ENCODE results near the gene USP47. TPM values are rescaled to one million over a fixed set of nuclear protein-coding genes. Genes with fewer than 3 reads are reported as not detected.

Gene USP47
- total and polyA plus RNA-seq, 2 of the 13 experiments (the other 11 are each of a cell fraction or from before 2014, with no cell fraction given) = 12.2 to 52.7 TPM

GRCh38 chr11:11992257-11993212, 150.8 kb downstream of the USP47 start (continued):
- TF ChIP-seq FOXK2 (IDR thresholded peaks at IDR 0.05) (no peak), PATZ1 (CRISPR knock-in tag; IDR thresholded peaks at IDR 0.05) (peak; percentile 27; the same call in 1 of the 2 replicates), PHF5A (CRISPR knock-in tag; IDR thresholded peaks at IDR 0.05; ENCODE audit: low read depth, unreplicated experiment) (no peak), ARID3A (IDR thresholded peaks at IDR 0.05; ENCODE audit: low read depth, low read length) (no peak), ZNF331 (CRISPR knock-in tag; IDR thresholded peaks at IDR 0.05) (0 out of 2 replicates have a peak, but pooled peaks have one; percentile 14), SALL1 (CRISPR knock-in tag; IDR thresholded peaks at IDR 0.05) (peak; percentile 35; the same call in 1 of the 2 replicates), ARID5B (CRISPR knock-in tag; IDR thresholded peaks at IDR 0.05) (0 out of 2 replicates have a peak, but pooled peaks have one; percentile 17), CHD4 (IDR thresholded peaks at IDR 0.05; ENCODE audit: borderline replicate concordance, low read length) (0 out of 2 replicates have a peak, but pooled peaks have one; percentile 73), ZKSCAN5 (CRISPR knock-in tag; IDR thresholded peaks at IDR 0.05) (peak; percentile 92), TCF7 (IDR thresholded peaks at IDR 0.05; ENCODE audit: low read depth) (peak; percentile 64), FOXA1 (IDR thresholded peaks at IDR 0.05) (no peak), FOXA1 (CRISPR knock-in tag; IDR thresholded peaks at IDR 0.05) (peak; percentile 50; the same call in 1 of the 2 replicates), HNRNPL (IDR thresholded peaks at IDR 0.05; ENCODE audit: low read depth, low read length) (no peak), ZNF629 (CRISPR knock-in tag; conservative IDR thresholded peaks at IDR 0.05) (peak; percentile 94), CCAR2 (optimal IDR thresholded peaks at IDR 0.05; ENCODE audit: low read depth, low read length) (no peak)
- TF ChIP-seq, protein P1, sequence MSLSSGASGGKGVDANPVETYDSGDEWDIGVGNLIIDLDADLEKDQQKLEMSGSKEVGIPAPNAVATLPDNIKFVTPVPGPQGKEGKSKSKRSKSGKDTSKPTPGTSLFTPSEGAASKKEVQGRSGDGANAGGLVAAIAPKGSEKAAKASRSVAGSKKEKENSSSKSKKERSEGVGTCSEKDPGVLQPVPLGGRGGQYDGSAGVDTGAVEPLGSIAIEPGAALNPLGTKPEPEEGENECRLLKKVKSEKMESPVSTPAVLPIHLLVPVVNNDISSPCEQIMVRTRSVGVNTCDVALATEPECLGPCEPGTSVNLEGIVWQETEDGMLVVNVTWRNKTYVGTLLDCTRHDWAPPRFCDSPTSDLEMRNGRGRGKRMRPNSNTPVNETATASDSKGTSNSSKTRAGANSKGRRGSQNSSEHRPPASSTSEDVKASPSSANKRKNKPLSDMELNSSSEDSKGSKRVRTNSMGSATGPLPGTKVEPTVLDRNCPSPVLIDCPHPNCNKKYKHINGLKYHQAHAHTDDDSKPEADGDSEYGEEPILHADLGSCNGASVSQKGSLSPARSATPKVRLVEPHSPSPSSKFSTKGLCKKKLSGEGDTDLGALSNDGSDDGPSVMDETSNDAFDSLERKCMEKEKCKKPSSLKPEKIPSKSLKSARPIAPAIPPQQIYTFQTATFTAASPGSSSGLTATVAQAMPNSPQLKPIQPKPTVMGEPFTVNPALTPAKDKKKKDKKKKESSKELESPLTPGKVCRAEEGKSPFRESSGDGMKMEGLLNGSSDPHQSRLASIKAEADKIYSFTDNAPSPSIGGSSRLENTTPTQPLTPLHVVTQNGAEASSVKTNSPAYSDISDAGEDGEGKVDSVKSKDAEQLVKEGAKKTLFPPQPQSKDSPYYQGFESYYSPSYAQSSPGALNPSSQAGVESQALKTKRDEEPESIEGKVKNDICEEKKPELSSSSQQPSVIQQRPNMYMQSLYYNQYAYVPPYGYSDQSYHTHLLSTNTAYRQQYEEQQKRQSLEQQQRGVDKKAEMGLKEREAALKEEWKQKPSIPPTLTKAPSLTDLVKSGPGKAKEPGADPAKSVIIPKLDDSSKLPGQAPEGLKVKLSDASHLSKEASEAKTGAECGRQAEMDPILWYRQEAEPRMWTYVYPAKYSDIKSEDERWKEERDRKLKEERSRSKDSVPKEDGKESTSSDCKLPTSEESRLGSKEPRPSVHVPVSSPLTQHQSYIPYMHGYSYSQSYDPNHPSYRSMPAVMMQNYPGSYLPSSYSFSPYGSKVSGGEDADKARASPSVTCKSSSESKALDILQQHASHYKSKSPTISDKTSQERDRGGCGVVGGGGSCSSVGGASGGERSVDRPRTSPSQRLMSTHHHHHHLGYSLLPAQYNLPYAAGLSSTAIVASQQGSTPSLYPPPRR (CRISPR knock-in tag; IDR thresholded peaks at IDR 0.05; ENCODE audit: borderline replicate concordance) = 0 out of 2 replicates have a peak, but pooled peaks have one; percentile 42
